Gastrocnemius medialis (tissue), 4 donors: Measurements from ENCODE around the gene MKI67. TPM values are rescaled to one million over a fixed set of nuclear protein-coding genes. Genes with fewer than 3 reads are reported as not detected.
"Not testable (repeated sequence)": the region's sequence is repeated elsewhere in the genome, so short reads cannot be mapped to it uniquely, and the experiment has no call there.

Experiments used
- ATAC-seq, 2 donors: fragments of 150-250 bp; one replicate each; pipeline ENCODE4 v1.9.1; 2016
- DNase-seq, 2 donors: peaks; one replicate each; pipeline ENCODE4 v3.0.0-alpha.2; 2019
- H3K27ac ChIP-seq, 4 donors: fragments of 200-600 bp; sonication (generic); 1 replicate in 1 of 4; 2 replicates in 3 of 4; pipeline ENCODE4 v1.5.1; 2016 to 2018; ENCODE audit warnings: mild to moderate bottlenecking in 2 of 4, moderate library complexity in 1 of 4
- H3K27me3 ChIP-seq, 3 donors: fragments of 200-600 bp; sonication (generic) in 2 of 3; 1 replicate in 1 of 3; 2 replicates in 2 of 3; pipeline versions ENCODE4 v1.5.1 to v1.6.0; 2016 to 2019; ENCODE audit warnings: mild to moderate bottlenecking in 1 of 3, moderate library complexity in 1 of 3
- H3K36me3 ChIP-seq, 2 donors: fragments of 200-600 bp; sonication (generic) in 1 of 2; one replicate each; pipeline ENCODE4 v1.5.1; 2017 to 2018
- H3K4me1 ChIP-seq, 2 donors: fragments of 200-600 bp; sonication (generic) in 1 of 2; one replicate each; pipeline ENCODE4 v1.5.1; 2016 to 2017; ENCODE audit warnings: mild to moderate bottlenecking in 2 of 2
- H3K4me3 ChIP-seq, 4 donors: fragments of 200-600 bp; sonication (generic) in 3 of 4; 1 replicate in 1 of 4; 2 replicates in 3 of 4; pipeline ENCODE4 v1.5.1; 2016 to 2019; ENCODE audit warnings: mild to moderate bottlenecking in 2 of 4
- H3K9me3 ChIP-seq, 3 donors: fragments of 200-600 bp; sonication (generic) in 2 of 3; 1 replicate in 1 of 3; 2 replicates in 2 of 3; pipeline ENCODE4 v1.5.1; 2016 to 2019
- POLR2A ChIP-seq, 2 donors: fragments of 450-650 bp; IDR thresholded peaks; one replicate each; pipeline ENCODE4 v1.6.1; 2017; ENCODE audit warnings: antibody characterized with exemption in 2 of 2, mild to moderate bottlenecking in 2 of 2, moderate library complexity in 2 of 2
- in situ Hi-C, 4 donors: fragments of 200-750 bp; cut with MboI; loops; one replicate each; pipeline versions ENCODE4 v1.15.0 to v1.8.0; 2017; ENCODE audit warnings: low sequenced_read_pairs in 4 of 4
- intact Hi-C: fragments of 100-400 bp; cut with DNase I; formaldehyde crosslinking; loops from one replicate; pipeline ENCODE4 v1.15.1; 2023; ENCODE audit warnings: low total_unique reads
- total RNA-seq, 4 donors: library from RNA; depleted of rRNA; stranded (reverse); fragments of >200 nt; gene quantifications; one replicate each; pipeline versions ENCODE4 v1.1.0 to v1.2.3, GENCODE V29; 2016
- TF ChIP-seq, protein P1 (sequence below), 5 experiments: fragments of 450-650 bp in 3 of 5; fragments of 200-600 bp in 2 of 5; sonication (generic) in 2 of 5; IDR thresholded peaks in 4 of 5; conservative IDR thresholded peaks in 1 of 5; 1 replicate in 4 of 5; 2 replicates in 1 of 5; pipeline ENCODE4 v1.5.1; 2016 to 2019; ENCODE audit warnings: antibody characterized with exemption in 5 of 5, mild to moderate bottlenecking in 3 of 5, moderate library complexity in 3 of 5

MKI67 gene
- total RNA-seq, 4 donors from 2014 or later = 0.25 to 1.4 (median 0.65) TPM; not detected in 1

DNA sequence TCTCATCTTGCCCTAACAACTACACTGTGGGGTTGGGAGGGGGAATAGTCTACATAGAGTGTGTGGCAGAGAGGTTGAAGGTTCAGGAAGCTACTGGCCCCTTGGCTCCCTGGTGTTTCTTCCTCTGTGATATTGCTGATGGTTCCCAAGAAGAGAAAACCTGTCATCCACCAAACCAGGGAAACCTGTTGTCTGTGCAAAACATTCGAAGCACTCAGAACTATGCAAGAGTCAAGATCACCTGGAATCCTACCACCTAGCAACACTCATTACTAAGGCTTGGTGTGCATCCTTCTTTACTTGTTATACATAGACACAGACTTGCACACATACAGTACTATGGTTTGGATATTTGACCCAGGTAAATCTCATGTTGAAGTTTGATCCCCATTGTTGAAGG is 46.5 kb upstream of the MKI67 start:
- H3K36me3 ChIP-seq = no peaks in the 10 kb centered on the region
- no peaks in the 10 kb centered on the region for H3K4me1 ChIP-seq
- no peaks in the 10 kb centered on the region for H3K9me3 ChIP-seq
- ATAC-seq (no peak), DNase-seq (no peak)
- intact Hi-C loops = no loop called here
- in situ Hi-C loops = no loop called here
- TF ChIP-seq, protein P1, sequence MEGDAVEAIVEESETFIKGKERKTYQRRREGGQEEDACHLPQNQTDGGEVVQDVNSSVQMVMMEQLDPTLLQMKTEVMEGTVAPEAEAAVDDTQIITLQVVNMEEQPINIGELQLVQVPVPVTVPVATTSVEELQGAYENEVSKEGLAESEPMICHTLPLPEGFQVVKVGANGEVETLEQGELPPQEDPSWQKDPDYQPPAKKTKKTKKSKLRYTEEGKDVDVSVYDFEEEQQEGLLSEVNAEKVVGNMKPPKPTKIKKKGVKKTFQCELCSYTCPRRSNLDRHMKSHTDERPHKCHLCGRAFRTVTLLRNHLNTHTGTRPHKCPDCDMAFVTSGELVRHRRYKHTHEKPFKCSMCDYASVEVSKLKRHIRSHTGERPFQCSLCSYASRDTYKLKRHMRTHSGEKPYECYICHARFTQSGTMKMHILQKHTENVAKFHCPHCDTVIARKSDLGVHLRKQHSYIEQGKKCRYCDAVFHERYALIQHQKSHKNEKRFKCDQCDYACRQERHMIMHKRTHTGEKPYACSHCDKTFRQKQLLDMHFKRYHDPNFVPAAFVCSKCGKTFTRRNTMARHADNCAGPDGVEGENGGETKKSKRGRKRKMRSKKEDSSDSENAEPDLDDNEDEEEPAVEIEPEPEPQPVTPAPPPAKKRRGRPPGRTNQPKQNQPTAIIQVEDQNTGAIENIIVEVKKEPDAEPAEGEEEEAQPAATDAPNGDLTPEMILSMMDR (IDR thresholded peaks at IDR 0.05 in 4 of 5, conservative IDR thresholded peaks at IDR 0.05 in 1 of 5) = no peak
- H3K27ac ChIP-seq = no peak overlapping the region
- no peak overlapping the region for H3K4me3 ChIP-seq
- H3K27me3 ChIP-seq = peaks cover 0 to 3% (median 0%) of the 10 kb centered on the region in 3 donors

DNA sequence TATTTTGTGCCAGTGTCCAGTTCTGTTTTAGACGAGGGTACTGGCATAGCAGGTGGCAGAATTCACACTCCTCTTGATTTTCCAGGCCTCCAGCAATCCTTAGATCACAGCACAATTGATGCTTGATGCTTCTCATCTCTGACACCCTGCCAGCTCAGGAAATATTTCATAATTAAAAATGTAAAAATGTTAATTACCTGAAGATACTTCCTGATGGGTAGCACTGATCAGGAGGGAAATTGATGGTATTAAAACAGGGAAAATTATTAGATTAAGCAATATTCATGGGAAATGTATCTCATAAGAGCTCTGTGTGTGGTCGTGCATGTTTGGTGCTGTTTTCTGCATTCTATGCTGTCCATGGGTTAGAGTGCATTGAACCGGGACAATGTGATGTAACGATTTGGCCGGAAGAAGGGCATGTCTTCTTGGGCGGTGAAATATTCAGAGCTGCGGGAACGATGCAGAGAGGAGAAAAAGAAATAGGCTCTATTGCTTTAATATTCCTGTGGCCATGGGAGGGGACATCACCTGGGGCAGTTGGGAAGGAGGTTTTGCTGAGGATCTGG is 43.7 kb upstream of the MKI67 start:
- Histone ChIP-seq H3K9me3 (no peaks in the 10 kb centered on the region), H3K27me3 (peaks cover 0 to 3% (median 0%) of the 10 kb centered on the region in 3 donors), H3K4me3 (no peak overlapping the region), H3K27ac (no peak overlapping the region), H3K4me1 (no peaks in the 10 kb centered on the region), H3K36me3 (no peaks in the 10 kb centered on the region)
- no peak for TF ChIP-seq POLR2A (IDR thresholded peaks at IDR 0.05)
- TF ChIP-seq, protein P1 (IDR thresholded peaks at IDR 0.05 in 4 of 5, conservative IDR thresholded peaks at IDR 0.05 in 1 of 5) = no peak
- ATAC-seq (no peak), DNase-seq (no peak)
- intact Hi-C loops = no loop called here
- in situ Hi-C loops = no loop called here

DNA sequence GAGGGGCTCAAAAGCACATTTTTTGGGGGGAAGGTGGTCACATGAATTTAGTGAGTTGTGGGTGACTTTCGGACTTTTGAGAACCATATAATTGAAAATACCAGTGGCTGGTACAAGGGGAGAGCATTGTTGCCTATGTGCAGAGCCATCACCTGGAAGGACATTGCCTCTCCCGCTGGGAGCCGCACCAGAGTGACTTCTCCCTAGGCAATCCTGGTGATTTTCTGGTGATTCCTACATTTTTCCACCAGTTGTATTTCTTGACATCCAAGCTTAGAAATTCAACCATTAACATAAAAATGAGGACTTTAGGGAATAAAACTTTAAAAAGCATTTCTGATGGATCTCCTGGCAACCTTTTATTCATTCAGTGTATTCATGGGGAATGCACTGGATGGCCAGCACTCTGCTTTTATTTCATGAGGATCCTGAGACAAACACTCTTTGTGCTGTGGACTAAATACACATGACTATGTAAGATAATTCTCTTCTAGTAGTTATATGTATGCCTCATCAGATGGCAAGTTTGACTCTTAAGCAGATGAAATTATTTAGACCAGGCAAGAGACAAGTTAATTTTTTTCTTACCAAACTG is 41.8 kb upstream of the MKI67 start:
- H3K4me1 ChIP-seq = no peaks in the 10 kb centered on the region
- H3K27ac ChIP-seq = no peak overlapping the region
- in situ Hi-C loops = no loop called here
- peaks cover 0 to 3% (median 0%) of the 10 kb centered on the region in 3 donors for H3K27me3 ChIP-seq
- DNase-seq (no peak), ATAC-seq (no peak)
- H3K9me3 ChIP-seq = no peaks in the 10 kb centered on the region
- intact Hi-C loops = no loop called here
- TF ChIP-seq POLR2A (IDR thresholded peaks at IDR 0.05) = no peak
- TF ChIP-seq, protein P1 (IDR thresholded peaks at IDR 0.05 in 4 of 5, conservative IDR thresholded peaks at IDR 0.05 in 1 of 5) = no peak
- no peak overlapping the region for H3K4me3 ChIP-seq
- H3K36me3 ChIP-seq = no peaks in the 10 kb centered on the region

DNA sequence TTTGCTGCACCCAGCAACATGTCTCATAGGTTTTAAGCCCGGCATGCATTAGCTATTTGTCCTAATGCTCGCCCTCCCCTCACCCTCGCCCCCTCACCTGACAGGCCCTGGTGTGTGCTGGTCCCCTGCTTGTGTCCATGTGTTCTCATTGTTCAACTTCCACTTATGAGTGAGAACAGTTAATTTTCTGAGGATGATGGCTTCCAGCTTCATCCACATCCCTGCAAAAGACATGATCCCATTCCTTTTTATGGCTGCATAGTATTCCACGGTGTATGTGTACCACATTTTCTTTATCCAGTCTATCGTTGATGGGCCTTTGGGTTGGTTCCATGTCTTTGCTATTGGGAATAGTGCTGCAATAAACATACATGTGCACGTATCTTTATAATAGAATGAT is 40.9 kb upstream of the MKI67 start:
- DNase-seq, ATAC-seq, H3K4me3 ChIP-seq, intact Hi-C loops, H3K27ac ChIP-seq, H3K27me3 ChIP-seq, in situ Hi-C loops, H3K36me3 ChIP-seq, H3K9me3 ChIP-seq, H3K4me1 ChIP-seq: not testable (repeated sequence)

DNA sequence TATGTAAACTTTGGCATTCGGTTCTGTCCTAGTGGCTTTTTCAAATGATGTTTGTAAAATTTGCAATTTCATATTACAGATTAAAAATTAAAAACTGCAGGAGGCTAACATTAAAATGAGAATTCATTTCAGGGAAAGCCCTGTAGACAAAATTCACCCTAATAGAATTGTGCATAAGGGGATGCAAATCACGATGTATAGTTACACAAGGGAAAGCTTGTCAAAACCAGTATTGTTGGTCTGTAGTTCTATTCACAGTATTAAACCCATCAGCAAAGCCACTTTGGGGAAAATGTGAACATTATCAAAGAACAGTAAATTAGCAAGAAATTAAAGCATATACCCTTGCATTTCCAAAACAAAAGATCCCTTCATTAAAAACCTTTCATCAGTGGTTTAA is 39.9 kb upstream of the MKI67 start:
- no peak overlapping the region for H3K27ac ChIP-seq
- H3K4me1 ChIP-seq = no peaks in the 10 kb centered on the region
- peaks cover 0 to 3% (median 0%) of the 10 kb centered on the region in 3 donors for H3K27me3 ChIP-seq
- TF ChIP-seq, protein P1 (IDR thresholded peaks at IDR 0.05 in 4 of 5, conservative IDR thresholded peaks at IDR 0.05 in 1 of 5) = no peak
- TF ChIP-seq POLR2A (IDR thresholded peaks at IDR 0.05) = no peak
- intact Hi-C loops = no loop called here
- no peak overlapping the region for H3K4me3 ChIP-seq
- no peaks in the 10 kb centered on the region for H3K36me3 ChIP-seq
- no peak for ATAC-seq
- DNase-seq = no peak
- H3K9me3 ChIP-seq = no peaks in the 10 kb centered on the region
- in situ Hi-C loops = no loop called here
